ENCODE data around the gene AMACR.

DNA sequence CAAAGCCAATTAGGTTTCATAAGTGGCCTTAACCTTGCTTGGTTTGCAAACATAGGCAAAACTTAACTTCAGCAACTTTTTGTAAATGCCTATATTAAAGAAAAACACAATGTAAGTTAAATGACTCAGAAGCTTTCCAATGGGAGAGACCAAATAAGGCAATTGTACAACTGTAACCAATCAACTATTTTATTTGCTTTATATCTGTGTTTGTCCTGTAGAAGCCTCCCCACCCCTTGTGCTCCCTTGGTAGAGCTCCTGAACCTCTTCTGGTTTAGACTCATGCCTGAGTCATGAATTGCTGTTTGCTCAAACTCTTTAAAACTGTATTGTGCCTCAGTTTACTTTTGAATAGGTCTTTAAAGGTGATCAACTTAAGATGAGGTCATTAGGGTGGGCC is 38.1 kb upstream of the AMACR start:
- TF ChIP-seq, protein P1, sequence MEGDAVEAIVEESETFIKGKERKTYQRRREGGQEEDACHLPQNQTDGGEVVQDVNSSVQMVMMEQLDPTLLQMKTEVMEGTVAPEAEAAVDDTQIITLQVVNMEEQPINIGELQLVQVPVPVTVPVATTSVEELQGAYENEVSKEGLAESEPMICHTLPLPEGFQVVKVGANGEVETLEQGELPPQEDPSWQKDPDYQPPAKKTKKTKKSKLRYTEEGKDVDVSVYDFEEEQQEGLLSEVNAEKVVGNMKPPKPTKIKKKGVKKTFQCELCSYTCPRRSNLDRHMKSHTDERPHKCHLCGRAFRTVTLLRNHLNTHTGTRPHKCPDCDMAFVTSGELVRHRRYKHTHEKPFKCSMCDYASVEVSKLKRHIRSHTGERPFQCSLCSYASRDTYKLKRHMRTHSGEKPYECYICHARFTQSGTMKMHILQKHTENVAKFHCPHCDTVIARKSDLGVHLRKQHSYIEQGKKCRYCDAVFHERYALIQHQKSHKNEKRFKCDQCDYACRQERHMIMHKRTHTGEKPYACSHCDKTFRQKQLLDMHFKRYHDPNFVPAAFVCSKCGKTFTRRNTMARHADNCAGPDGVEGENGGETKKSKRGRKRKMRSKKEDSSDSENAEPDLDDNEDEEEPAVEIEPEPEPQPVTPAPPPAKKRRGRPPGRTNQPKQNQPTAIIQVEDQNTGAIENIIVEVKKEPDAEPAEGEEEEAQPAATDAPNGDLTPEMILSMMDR (conservative IDR thresholded peaks at IDR 0.05): no peak
- TF ChIP-seq ZFX (IDR thresholded peaks at IDR 0.05): no peak
